PC-9 (cell line): ENCODE measurements around the gene PRSS50. TPM values are rescaled to one million over a fixed set of nuclear protein-coding genes. Genes with fewer than 3 reads are reported as not detected.

Experiments used
- BruUV-seq: library from RNA; stranded (reverse); fragments of 400-500 nt; replicated peaks from 2 replicates; lab custom pipeline; 2021; lab: Mats Ljungman, UMichigan
- CTCF ChIA-PET: fragments of 300-600 bp; sonication (Branson Sonifier 250); formaldehyde crosslinking; loops from one replicate; lab custom pipeline; 2022; ENCODE audit warnings: antibody characterized with exemption; lab: Charles Lee
- POLR2A ChIA-PET: fragments of 300-600 bp; sonication (Branson Sonifier 250); formaldehyde crosslinking; loops from one replicate; lab custom pipeline; 2022; ENCODE audit warnings: antibody characterized with exemption; ENCODE audit not compliant: unreplicated experiment; lab: Charles Lee
- DNase-seq, 2 experiments: peaks; one replicate each; pipeline versions ENCODE4 v3.0.0 to v3.0.0-alpha.2; 2015 to 2022; ENCODE audit warnings: mixed read lengths in 1 of 2
- H2AFZ ChIP-seq: fragments of 200-600 bp; sonication (generic); 2 replicates; pipeline ENCODE4 v1.8.1; 2017; ENCODE audit warnings: antibody characterized with exemption
- H3F3A ChIP-seq: fragments of 200-600 bp; sonication (generic); 2 replicates; pipeline ENCODE4 v1.8.1; 2017; ENCODE audit warnings: antibody characterized with exemption, mild to moderate bottlenecking, low read depth; ENCODE audit not compliant: insufficient read depth
- H3K27ac ChIP-seq: fragments of 200-600 bp; sonication (generic); 2 replicates; pipeline ENCODE4 v1.6.1; 2016; ENCODE audit warnings: mixed run types
- H3K27me3 ChIP-seq: fragments of 200-600 bp; sonication (generic); 2 replicates; pipeline ENCODE4 v1.6.1; 2016; ENCODE audit warnings: low read depth, mixed run types; ENCODE audit not compliant: insufficient read depth
- H3K36me3 ChIP-seq: fragments of 200-600 bp; sonication (generic); 2 replicates; pipeline ENCODE4 v1.6.1; 2016; ENCODE audit warnings: low read depth, mixed run types
- H3K4me1 ChIP-seq: fragments of 200-600 bp; sonication (generic); replicated peaks from 2 replicates; pipeline ENCODE4 v1.6.1; 2016; ENCODE audit warnings: mixed run types; ENCODE audit not compliant: insufficient read depth
- H3K4me2 ChIP-seq: fragments of 200-600 bp; sonication (generic); 2 replicates; pipeline ENCODE4 v1.6.1; 2017; ENCODE audit warnings: mixed run types
- H3K4me3 ChIP-seq: fragments of 200-600 bp; sonication (generic); 2 replicates; pipeline ENCODE4 v1.6.1; 2016; ENCODE audit warnings: mixed run types
- H3K79me2 ChIP-seq: fragments of 200-600 bp; sonication (generic); 2 replicates; pipeline ENCODE4 v1.6.1; 2017; ENCODE audit warnings: low read depth, mixed run types
- H3K9me2 ChIP-seq: fragments of 200-600 bp; sonication (generic); 2 replicates; pipeline ENCODE4 v1.8.1; 2017; ENCODE audit warnings: mild to moderate bottlenecking; ENCODE audit not compliant: insufficient read depth
- H3K9me3 ChIP-seq: fragments of 200-600 bp; sonication (generic); 2 replicates; pipeline ENCODE4 v1.8.1; 2016; ENCODE audit warnings: low read depth; ENCODE audit not compliant: insufficient read depth
- H4K20me1 ChIP-seq: fragments of 200-600 bp; sonication (generic); 2 replicates; pipeline ENCODE4 v1.8.1; 2017; ENCODE audit not compliant: insufficient read depth
- EZH2 ChIP-seq: fragments of 200-600 bp; sonication (generic); IDR thresholded peaks from 2 replicates; pipeline ENCODE4 v1.8.0; 2017; ENCODE audit warnings: antibody characterized with exemption, low read depth
- intact Hi-C: fragments of 100-400 bp; cut with micrococcal nuclease; formaldehyde crosslinking; loops from one replicate; pipeline ENCODE4 v1.10.0; 2022; ENCODE audit not compliant: unreplicated experiment
- total RNA-seq: library from RNA; stranded (reverse); gene quantifications from 2 replicates; pipeline ENCODE4 v1.2.3, GENCODE V29; 2021
- TF ChIP-seq, protein P1 (sequence below): fragments of 200-600 bp; sonication (generic); conservative IDR thresholded peaks from 2 replicates; pipeline ENCODE4 v1.6.1; 2017; ENCODE audit warnings: mixed run types, antibody characterized with exemption, mild to moderate bottlenecking, moderate library complexity

The PRSS50 gene
- total RNA-seq, 1 experiment from 2014 or later: 0.50 TPM

GRCh38 chr3:46676601-46677410 lies 40.9 kb downstream of the PRSS50 start:
- POLR2A ChIA-PET: interaction anchor here (0.8 kb wide), 1 partner anchor 13 kb away, joined by 3 read pairs; no protein-coding TSS in a partner anchor
- Histone ChIP-seq H3K27ac (no peak overlapping the region), H3K36me3 (no peaks in the 10 kb centered on the region), H3K4me3 (no peak overlapping the region), H3K9me2 (no peaks in the 10 kb centered on the region), H3K9me3 (no peaks in the 10 kb centered on the region), H3K27me3 (no peaks in the 10 kb centered on the region), H3F3A (no peaks in the 10 kb centered on the region), H3K79me2 (no peaks in the 10 kb centered on the region), H3K4me2 (no peak overlapping the region), H3K4me1 (no peaks in the 10 kb centered on the region), H2AFZ (no peak overlapping the region), H4K20me1 (no peaks in the 10 kb centered on the region)
- BruUV-seq: no TSS peak
- DNase-seq: no peak
- CTCF ChIA-PET: no interaction called here
- intact Hi-C loops: no loop called here
- TF ChIP-seq EZH2: no peak
- TF ChIP-seq, protein P1, sequence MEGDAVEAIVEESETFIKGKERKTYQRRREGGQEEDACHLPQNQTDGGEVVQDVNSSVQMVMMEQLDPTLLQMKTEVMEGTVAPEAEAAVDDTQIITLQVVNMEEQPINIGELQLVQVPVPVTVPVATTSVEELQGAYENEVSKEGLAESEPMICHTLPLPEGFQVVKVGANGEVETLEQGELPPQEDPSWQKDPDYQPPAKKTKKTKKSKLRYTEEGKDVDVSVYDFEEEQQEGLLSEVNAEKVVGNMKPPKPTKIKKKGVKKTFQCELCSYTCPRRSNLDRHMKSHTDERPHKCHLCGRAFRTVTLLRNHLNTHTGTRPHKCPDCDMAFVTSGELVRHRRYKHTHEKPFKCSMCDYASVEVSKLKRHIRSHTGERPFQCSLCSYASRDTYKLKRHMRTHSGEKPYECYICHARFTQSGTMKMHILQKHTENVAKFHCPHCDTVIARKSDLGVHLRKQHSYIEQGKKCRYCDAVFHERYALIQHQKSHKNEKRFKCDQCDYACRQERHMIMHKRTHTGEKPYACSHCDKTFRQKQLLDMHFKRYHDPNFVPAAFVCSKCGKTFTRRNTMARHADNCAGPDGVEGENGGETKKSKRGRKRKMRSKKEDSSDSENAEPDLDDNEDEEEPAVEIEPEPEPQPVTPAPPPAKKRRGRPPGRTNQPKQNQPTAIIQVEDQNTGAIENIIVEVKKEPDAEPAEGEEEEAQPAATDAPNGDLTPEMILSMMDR: no peak

GRCh38 chr3:46675843-46676567 lies 41.7 kb downstream of the PRSS50 start:
- H3K36me3 ChIP-seq: no peaks in the 10 kb centered on the region
- H3K27me3 ChIP-seq: no peaks in the 10 kb centered on the region
- TF ChIP-seq EZH2: no peak
- TF ChIP-seq, protein P1: no peak
- no peaks in the 10 kb centered on the region for H3F3A ChIP-seq
- H3K27ac ChIP-seq: no peak overlapping the region
- no TSS peak for BruUV-seq
- ChIA-PET CTCF (no interaction called here), POLR2A (interaction anchor here (0.6 to 0.8 kb wide), 2 partner anchors 12 to 27 kb away, joined by 3 to 7 read pairs; no protein-coding TSS in a partner anchor)
- no peaks in the 10 kb centered on the region for H3K9me3 ChIP-seq
- no peaks in the 10 kb centered on the region for H3K9me2 ChIP-seq
- H2AFZ ChIP-seq: no peak overlapping the region
- intact Hi-C loops: no loop called here
- no peaks in the 10 kb centered on the region for H4K20me1 ChIP-seq
- no peak overlapping the region for H3K4me3 ChIP-seq
- no peaks in the 10 kb centered on the region for H3K79me2 ChIP-seq
- DNase-seq: no peak
- no peaks in the 10 kb centered on the region for H3K4me1 ChIP-seq
- H3K4me2 ChIP-seq: no peak overlapping the region

DNA sequence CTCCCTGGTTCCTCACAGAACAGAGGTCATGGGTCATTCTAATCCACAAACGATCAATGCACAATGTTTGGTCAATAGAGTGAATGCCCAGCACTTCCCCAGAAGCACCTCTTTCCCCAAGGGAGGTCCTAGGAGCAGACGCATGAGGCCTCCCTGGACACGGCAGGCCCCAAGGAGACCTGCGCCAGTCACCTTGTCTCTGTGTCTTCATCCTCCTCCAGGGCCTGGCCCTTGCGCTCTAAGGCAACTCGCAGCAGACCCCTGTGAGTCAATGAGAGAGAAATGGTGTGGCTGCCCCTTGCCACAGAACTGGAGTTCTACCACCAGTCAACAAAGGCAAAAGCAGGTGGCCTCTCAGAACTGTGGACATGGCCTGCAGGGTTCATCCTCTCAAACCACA lies 42.2 kb downstream of the PRSS50 start:
- TF ChIP-seq EZH2: no peak
- TF ChIP-seq, protein P1: no peak
- Histone ChIP-seq H3K9me2 (no peaks in the 10 kb centered on the region), H3K27me3 (no peaks in the 10 kb centered on the region), H3K9me3 (no peaks in the 10 kb centered on the region), H4K20me1 (no peaks in the 10 kb centered on the region), H3K4me2 (no peak overlapping the region), H3K27ac (no peak overlapping the region), H3F3A (no peaks in the 10 kb centered on the region), H3K4me3 (no peak overlapping the region), H3K36me3 (no peaks in the 10 kb centered on the region), H2AFZ (no peak overlapping the region), H3K79me2 (no peaks in the 10 kb centered on the region), H3K4me1 (no peaks in the 10 kb centered on the region)
- no TSS peak for BruUV-seq
- no peak for DNase-seq
- ChIA-PET POLR2A (interaction anchor here (0.6 kb wide), 1 partner anchor 28 kb away, joined by 7 read pairs; no protein-coding TSS in a partner anchor), CTCF (no interaction called here)
- intact Hi-C loops: no loop called here
